ENCODE measurements around the gene KSR2.
"Not testable (repeated sequence)": the region's sequence is repeated elsewhere in the genome, so short reads cannot be mapped to it uniquely, and the experiment has no call there.

The KSR2 gene

DNA sequence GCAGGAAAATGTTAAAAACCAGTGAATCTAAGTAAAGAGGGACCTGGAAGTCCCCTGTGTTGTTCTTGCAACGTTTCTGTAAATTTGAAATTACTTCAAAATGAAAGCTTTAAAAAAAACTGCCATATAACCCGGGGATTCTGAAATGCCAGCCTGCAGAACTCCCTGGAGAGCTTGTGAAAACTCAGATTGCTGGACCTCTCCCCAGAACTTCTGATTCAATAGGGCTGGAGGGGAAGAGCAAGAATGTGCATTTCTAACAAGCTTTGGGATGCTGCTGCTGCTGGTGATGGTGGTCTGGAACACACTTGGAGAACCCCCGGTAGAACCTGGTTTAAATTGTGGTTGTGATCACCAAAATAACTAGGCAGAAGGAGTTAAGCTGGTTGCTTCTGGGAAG lies 307.3 kb downstream of the KSR2 start:
- WGBS, 2 experiments = 86 to 90% methylated on average over 3 of the region's 3 CpGs
- H3K27me3 ChIP-seq (ENCODE audit: control insufficient read depth, insufficient read depth, low read length, poor library complexity, severe bottlenecking) = no peaks in the 10 kb centered on the region
- H3K4me3 ChIP-seq (ENCODE audit: insufficient read depth, low read depth, low read length) = no peak overlapping the region
- no peaks in the 10 kb centered on the region for H3K9me3 ChIP-seq (ENCODE audit: control insufficient read depth, low read length)
- H3K36me3 ChIP-seq (ENCODE audit: control insufficient read depth, insufficient read depth, low read length) = no peaks in the 10 kb centered on the region
- no peaks in the 10 kb centered on the region for H3K4me1 ChIP-seq (ENCODE audit: control insufficient read depth, insufficient read depth, low read length)
- H3K27ac ChIP-seq (ENCODE audit: insufficient read depth, low read depth, low read length, poor library complexity, severe bottlenecking) = no peak overlapping the region

DNA sequence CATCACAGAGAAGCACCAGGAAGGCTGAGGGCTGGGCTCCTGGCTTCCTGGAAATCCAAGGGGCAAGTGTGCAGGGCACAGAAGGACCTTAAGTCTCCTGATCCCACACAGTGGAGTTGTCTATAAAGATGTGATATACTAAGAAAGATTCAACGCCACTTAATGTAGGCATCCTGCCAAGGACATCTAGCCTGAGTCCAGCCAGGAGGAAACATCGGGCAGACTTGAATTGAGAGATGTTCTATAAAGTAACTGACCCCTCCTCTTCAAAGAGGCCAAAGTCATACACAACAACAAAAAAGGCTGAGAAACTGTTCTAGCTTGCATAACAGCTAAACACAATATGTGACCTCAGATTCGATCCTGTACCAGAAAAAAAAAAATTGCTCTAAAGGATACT lies 307.9 kb downstream of the KSR2 start:
- no peaks in the 10 kb centered on the region for H3K36me3 ChIP-seq (ENCODE audit: control insufficient read depth, insufficient read depth, low read length)
- H3K27ac ChIP-seq (ENCODE audit: insufficient read depth, low read depth, low read length, poor library complexity, severe bottlenecking) = no peak overlapping the region
- H3K4me3 ChIP-seq (ENCODE audit: insufficient read depth, low read depth, low read length) = no peak overlapping the region
- no peaks in the 10 kb centered on the region for H3K4me1 ChIP-seq (ENCODE audit: control insufficient read depth, insufficient read depth, low read length)
- 95% methylated on average over 3 of the region's 3 CpGs for WGBS, 2 experiments
- no peaks in the 10 kb centered on the region for H3K9me3 ChIP-seq (ENCODE audit: control insufficient read depth, low read length)
- H3K27me3 ChIP-seq (ENCODE audit: control insufficient read depth, insufficient read depth, low read length, poor library complexity, severe bottlenecking) = no peaks in the 10 kb centered on the region

DNA sequence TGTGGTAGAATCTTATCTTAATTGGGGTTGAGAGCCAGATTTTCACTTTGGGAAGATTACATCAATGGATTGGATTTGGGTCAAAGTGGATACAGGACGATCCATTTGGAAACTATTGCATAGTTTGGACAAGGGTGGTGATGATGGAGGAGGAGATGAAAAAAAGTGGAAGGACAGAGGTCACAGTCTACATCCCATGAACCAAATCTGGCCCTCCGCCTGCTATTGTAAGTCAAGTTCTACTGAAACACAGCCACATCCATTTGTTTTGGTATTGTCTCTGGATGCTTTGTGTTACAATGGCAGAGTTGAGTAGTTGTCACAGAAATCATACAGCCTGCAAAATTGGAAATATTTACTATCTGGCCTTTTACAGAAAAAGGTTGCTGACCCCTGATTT lies 310.6 kb downstream of the KSR2 start:
- Histone ChIP-seq H3K9me3 (ENCODE audit: control insufficient read depth, low read length) (no peaks in the 10 kb centered on the region), H3K27me3 (ENCODE audit: control insufficient read depth, insufficient read depth, low read length, poor library complexity, severe bottlenecking) (no peaks in the 10 kb centered on the region), H3K36me3 (ENCODE audit: control insufficient read depth, insufficient read depth, low read length) (no peaks in the 10 kb centered on the region), H3K4me1 (ENCODE audit: control insufficient read depth, insufficient read depth, low read length) (no peaks in the 10 kb centered on the region), H3K4me3 (ENCODE audit: insufficient read depth, low read depth, low read length) (no peak overlapping the region), H3K27ac (ENCODE audit: insufficient read depth, low read depth, low read length, poor library complexity, severe bottlenecking) (no peak overlapping the region)
- WGBS, 2 experiments = 88 to 93% methylated on average over 2 of the region's 2 CpGs

DNA sequence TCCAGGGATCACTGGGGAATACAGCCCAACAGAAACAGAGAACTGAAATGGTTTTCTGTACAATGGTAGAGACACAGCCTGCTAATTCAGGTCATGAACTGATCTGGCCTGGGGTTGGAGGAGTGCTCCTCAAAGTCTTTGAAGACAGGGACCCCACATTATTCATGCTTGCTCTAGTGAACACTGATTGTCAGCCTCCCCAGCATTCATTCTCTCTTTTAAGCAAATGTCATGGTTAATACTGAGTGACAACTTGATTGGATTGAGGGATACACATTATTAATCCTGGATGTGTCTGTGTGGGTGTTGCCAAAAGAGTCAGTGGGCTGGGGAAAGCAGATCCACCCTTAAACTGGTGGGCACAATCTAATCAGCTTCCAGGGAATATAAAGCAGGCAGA lies 319.0 kb downstream of the KSR2 start:
- Histone ChIP-seq H3K36me3 (ENCODE audit: control insufficient read depth, insufficient read depth, low read length) (no peaks in the 10 kb centered on the region), H3K27ac (ENCODE audit: insufficient read depth, low read depth, low read length, poor library complexity, severe bottlenecking) (no peak overlapping the region), H3K9me3 (ENCODE audit: control insufficient read depth, low read length) (no peaks in the 10 kb centered on the region), H3K27me3 (ENCODE audit: control insufficient read depth, insufficient read depth, low read length, poor library complexity, severe bottlenecking) (no peaks in the 10 kb centered on the region), H3K4me3 (ENCODE audit: insufficient read depth, low read depth, low read length) (no peak overlapping the region), H3K4me1 (ENCODE audit: control insufficient read depth, insufficient read depth, low read length) (no peaks in the 10 kb centered on the region)

DNA sequence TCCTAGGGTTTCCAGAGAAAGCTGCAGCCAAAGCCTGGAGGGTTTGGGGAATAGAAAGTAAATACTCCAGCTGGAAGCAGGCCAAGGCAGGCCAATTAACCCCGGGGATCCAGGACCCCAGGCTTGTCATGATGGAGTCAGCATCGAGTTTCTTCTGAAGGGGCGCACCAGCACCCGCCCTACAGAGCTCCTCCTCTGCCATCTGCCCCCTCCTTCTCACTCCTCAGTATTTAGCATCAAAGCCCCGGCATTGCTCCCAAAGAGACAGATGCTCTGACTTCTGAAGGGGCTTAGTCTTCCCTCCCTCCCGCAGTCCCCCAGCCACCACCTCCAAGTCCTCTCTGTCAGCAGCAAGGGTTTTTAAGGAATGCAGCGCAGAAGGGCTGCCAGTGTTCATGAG lies 322.3 kb downstream of the KSR2 start:
- Histone ChIP-seq H3K9me3 (ENCODE audit: control insufficient read depth, low read length) (no peaks in the 10 kb centered on the region), H3K27me3 (ENCODE audit: control insufficient read depth, insufficient read depth, low read length, poor library complexity, severe bottlenecking) (no peaks in the 10 kb centered on the region), H3K4me1 (ENCODE audit: control insufficient read depth, insufficient read depth, low read length) (no peaks in the 10 kb centered on the region), H3K36me3 (ENCODE audit: control insufficient read depth, insufficient read depth, low read length) (no peaks in the 10 kb centered on the region), H3K27ac (ENCODE audit: insufficient read depth, low read depth, low read length, poor library complexity, severe bottlenecking) (no peak overlapping the region), H3K4me3 (ENCODE audit: insufficient read depth, low read depth, low read length) (no peak overlapping the region)
- 69 to 75% methylated on average over 7 of the region's 7 CpGs for WGBS, 2 experiments

DNA sequence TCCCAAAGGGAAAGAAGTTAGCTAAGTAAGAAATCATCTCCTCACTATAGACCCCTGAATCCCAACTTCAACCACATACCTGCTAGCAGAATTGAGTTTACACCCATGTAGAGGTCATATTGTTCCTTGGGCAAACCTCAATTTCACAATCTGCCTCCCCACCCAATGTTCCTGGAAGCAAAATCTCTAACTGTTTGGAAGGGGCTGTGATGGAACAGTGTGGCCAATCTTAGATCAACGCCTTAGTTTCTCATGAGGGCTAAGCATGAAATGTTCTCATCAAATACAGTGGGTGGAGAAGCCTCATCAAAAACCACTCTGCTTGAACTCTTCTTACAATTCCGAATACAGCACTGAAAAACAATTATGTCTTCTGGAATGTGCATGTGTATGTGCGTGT lies 323.3 kb downstream of the KSR2 start:
- Histone ChIP-seq H3K27me3 (ENCODE audit: control insufficient read depth, insufficient read depth, low read length, poor library complexity, severe bottlenecking) (no peaks in the 10 kb centered on the region), H3K4me1 (ENCODE audit: control insufficient read depth, insufficient read depth, low read length) (no peaks in the 10 kb centered on the region), H3K9me3 (ENCODE audit: control insufficient read depth, low read length) (no peaks in the 10 kb centered on the region), H3K4me3 (ENCODE audit: insufficient read depth, low read depth, low read length) (no peak overlapping the region), H3K36me3 (ENCODE audit: control insufficient read depth, insufficient read depth, low read length) (no peaks in the 10 kb centered on the region), H3K27ac (ENCODE audit: insufficient read depth, low read depth, low read length, poor library complexity, severe bottlenecking) (no peak overlapping the region)
- 92 to 99% methylated on average over 2 to 3 of the region's 3 CpGs for WGBS, 2 experiments

DNA sequence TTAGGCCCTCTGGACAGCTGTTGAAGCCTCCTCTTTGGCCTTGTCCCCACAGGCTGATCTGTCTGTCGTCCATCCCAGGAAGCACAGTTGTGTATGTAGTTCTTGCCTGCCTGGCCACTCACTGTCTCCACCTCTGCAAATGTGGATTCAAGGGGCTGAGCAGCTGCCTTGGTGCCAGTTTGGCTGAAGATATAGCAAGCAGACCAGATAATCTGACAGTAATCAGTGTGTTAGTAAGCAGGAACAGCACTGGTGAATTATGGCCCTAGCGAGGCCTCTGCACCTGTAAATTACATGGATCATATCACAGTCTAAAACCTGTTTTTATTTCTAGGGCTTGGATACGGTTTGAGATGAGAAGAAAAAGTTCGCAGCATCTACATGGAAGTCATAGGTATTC lies 324.8 kb downstream of the KSR2 start:
- Histone ChIP-seq H3K27me3 (ENCODE audit: control insufficient read depth, insufficient read depth, low read length, poor library complexity, severe bottlenecking) (no peaks in the 10 kb centered on the region), H3K4me3 (ENCODE audit: insufficient read depth, low read depth, low read length) (no peak overlapping the region), H3K27ac (ENCODE audit: insufficient read depth, low read depth, low read length, poor library complexity, severe bottlenecking) (no peak overlapping the region), H3K9me3 (ENCODE audit: control insufficient read depth, low read length) (no peaks in the 10 kb centered on the region), H3K4me1 (ENCODE audit: control insufficient read depth, insufficient read depth, low read length) (no peaks in the 10 kb centered on the region), H3K36me3 (ENCODE audit: control insufficient read depth, insufficient read depth, low read length) (no peaks in the 10 kb centered on the region)
- 77 to 81% methylated on average over 4 of the region's 4 CpGs for WGBS, 2 experiments

DNA sequence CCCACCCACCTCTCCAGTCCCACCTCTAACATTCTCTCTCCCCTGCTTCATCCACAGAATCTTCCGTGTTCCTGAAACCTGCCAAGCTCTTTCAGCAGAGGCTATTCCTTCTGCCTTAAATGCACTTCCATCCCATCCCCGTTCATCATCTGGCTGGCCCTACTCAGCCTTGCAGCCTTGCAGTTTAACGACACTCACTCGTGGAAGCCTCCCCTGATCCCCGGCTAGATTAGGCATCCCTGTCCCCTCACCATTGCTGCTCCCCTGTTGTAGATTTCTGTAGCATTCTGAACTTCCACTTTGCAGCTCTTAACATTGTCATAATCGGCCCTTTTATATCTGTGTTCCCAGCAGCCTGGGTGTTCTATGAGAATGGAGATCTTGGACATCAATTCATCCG lies 326.9 kb downstream of the KSR2 start:
- Histone ChIP-seq H3K9me3 (ENCODE audit: control insufficient read depth, low read length) (no peaks in the 10 kb centered on the region), H3K36me3 (ENCODE audit: control insufficient read depth, insufficient read depth, low read length) (no peaks in the 10 kb centered on the region), H3K4me3 (ENCODE audit: insufficient read depth, low read depth, low read length) (no peak overlapping the region), H3K4me1 (ENCODE audit: control insufficient read depth, insufficient read depth, low read length) (no peaks in the 10 kb centered on the region), H3K27me3 (ENCODE audit: control insufficient read depth, insufficient read depth, low read length, poor library complexity, severe bottlenecking) (no peaks in the 10 kb centered on the region), H3K27ac (ENCODE audit: insufficient read depth, low read depth, low read length, poor library complexity, severe bottlenecking) (no peak overlapping the region)
- WGBS, 2 experiments = 90 to 94% methylated on average over 7 of the region's 7 CpGs

DNA sequence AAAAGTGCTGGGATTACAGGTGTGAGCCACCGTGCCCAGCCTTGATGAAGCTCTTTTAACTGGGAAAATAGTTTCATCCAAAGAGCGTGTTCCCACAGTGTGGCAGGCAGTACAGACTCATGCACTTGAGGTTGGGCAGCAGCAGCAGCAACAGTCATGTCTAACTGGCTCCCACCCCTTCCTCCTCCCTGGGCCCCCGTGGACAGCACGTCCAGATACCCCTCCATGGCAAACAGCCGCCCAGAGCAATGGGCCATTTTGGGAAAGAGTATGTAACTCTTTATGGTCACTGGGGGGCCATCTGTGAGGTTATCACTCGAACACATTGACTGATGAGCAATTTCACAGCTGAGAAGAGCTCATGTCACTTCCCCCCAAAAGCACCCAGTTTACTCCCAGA lies 328.3 kb downstream of the KSR2 start:
- H3K4me3 ChIP-seq (ENCODE audit: insufficient read depth, low read depth, low read length) = no peak overlapping the region
- no peaks in the 10 kb centered on the region for H3K9me3 ChIP-seq (ENCODE audit: control insufficient read depth, low read length)
- H3K27ac ChIP-seq (ENCODE audit: insufficient read depth, low read depth, low read length, poor library complexity, severe bottlenecking) = no peak overlapping the region
- H3K4me1 ChIP-seq (ENCODE audit: control insufficient read depth, insufficient read depth, low read length) = no peaks in the 10 kb centered on the region
- no peaks in the 10 kb centered on the region for H3K36me3 ChIP-seq (ENCODE audit: control insufficient read depth, insufficient read depth, low read length)
- no peaks in the 10 kb centered on the region for H3K27me3 ChIP-seq (ENCODE audit: control insufficient read depth, insufficient read depth, low read length, poor library complexity, severe bottlenecking)
- 89 to 93% methylated on average over 6 of the region's 6 CpGs for WGBS, 2 experiments

DNA sequence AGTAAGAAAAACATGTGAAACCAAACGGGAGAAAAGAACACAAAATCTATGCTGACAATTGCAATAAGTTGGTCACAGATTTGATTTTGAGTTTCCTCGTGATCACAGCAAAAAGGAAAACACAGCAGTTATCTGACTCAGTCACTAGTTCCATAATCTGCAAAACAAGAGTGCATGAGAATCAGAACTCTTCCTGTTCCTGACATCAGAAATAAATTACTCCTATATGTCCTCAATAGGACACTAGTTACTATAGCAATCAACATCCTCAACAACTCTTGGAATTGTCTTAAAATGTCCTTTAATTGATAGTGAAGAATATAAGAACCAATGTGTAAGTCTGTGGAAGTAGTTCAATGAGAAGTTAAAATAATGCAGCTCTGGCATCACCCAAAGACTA lies 339.3 kb downstream of the KSR2 start:
- 92 to 94% methylated on average over 2 of the region's 2 CpGs for WGBS, 2 experiments
- no peaks in the 10 kb centered on the region for H3K36me3 ChIP-seq (ENCODE audit: control insufficient read depth, insufficient read depth, low read length)
- H3K9me3 ChIP-seq (ENCODE audit: control insufficient read depth, low read length) = no peaks in the 10 kb centered on the region
- H3K27ac ChIP-seq (ENCODE audit: insufficient read depth, low read depth, low read length, poor library complexity, severe bottlenecking) = no peak overlapping the region
- H3K27me3 ChIP-seq (ENCODE audit: control insufficient read depth, insufficient read depth, low read length, poor library complexity, severe bottlenecking) = no peaks in the 10 kb centered on the region
- no peak overlapping the region for H3K4me3 ChIP-seq (ENCODE audit: insufficient read depth, low read depth, low read length)
- no peaks in the 10 kb centered on the region for H3K4me1 ChIP-seq (ENCODE audit: control insufficient read depth, insufficient read depth, low read length)

DNA sequence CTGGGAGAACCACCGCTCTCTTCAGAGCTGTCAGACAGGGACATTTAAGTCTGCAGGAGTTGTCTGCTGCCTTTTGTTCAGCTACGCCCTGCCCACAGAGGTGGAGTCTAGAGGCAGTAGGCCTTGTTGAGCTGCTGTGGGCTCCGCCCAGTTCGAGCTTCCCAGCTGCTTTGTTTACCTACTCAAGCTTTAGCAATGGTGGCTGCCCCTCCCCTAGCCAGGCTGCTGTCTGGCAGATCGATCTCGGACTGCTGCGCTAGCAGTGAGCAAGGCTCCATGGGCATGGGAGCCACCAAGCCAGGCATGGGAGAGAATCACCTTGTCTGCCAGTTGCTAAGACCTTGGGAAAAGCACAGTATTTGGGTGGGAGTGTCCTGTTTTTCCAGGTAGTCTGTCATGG lies 340.1 kb downstream of the KSR2 start:
- not testable (repeated sequence) for H3K27me3 ChIP-seq (ENCODE audit: control insufficient read depth, insufficient read depth, low read length, poor library complexity, severe bottlenecking); H3K9me3 ChIP-seq (ENCODE audit: control insufficient read depth, low read length); H3K4me3 ChIP-seq (ENCODE audit: insufficient read depth, low read depth, low read length); H3K27ac ChIP-seq (ENCODE audit: insufficient read depth, low read depth, low read length, poor library complexity, severe bottlenecking); H3K4me1 ChIP-seq (ENCODE audit: control insufficient read depth, insufficient read depth, low read length); H3K36me3 ChIP-seq (ENCODE audit: control insufficient read depth, insufficient read depth, low read length)
- 28 to 33% methylated on average over 7 of the region's 7 CpGs for WGBS, 2 experiments

Measured in ectodermal cell (in vitro differentiated cells).